ENCODE data around the gene LDLRAD4. TPM values are rescaled to one million over a fixed set of nuclear protein-coding genes. Genes with fewer than 3 reads are reported as not detected.

Gene LDLRAD4
- total RNA-seq, 2 experiments from 2014 or later: 37.3 to 38.5 TPM

- Mint-ChIP-seq H3K9me3 (no peaks in the 10 kb centered on the region), H3K4me3 (no peak overlapping the region), H3K27ac (no peak overlapping the region), H3K4me1 (ENCODE audit: low read depth) (peaks cover 39% of the 10 kb centered on the region), H3K36me3 (ENCODE audit: low read depth) (no peaks in the 10 kb centered on the region), H3K27me3 (no peaks in the 10 kb centered on the region)
- ChIA-PET CTCF (interaction anchor here (0.6 kb wide), 1 partner anchor 48 kb away, joined by 3 read pairs; no protein-coding TSS in a partner anchor), POLR2A (no interaction called here)
- DNase-seq (no peak), ATAC-seq (no peak)
- intact Hi-C loops (cut with micrococcal nuclease): loop anchor here (10.0 kb wide), 1 partner anchor 161 kb away; no protein-coding TSS in a partner anchor
- TF ChIP-seq CTCF (IDR thresholded peaks at IDR 0.05): no peak
Measured at GRCh38 chr18:13453714-13454113, 235.2 kb downstream of the LDLRAD4 start.

GRCh38 chr18:13454363-13455150 lies 236.0 kb downstream of the LDLRAD4 start:
- no peaks in the 10 kb centered on the region for H3K27me3 Mint-ChIP-seq
- ChIA-PET POLR2A (interaction anchor here (1.3 kb wide), 1 partner anchor 9 kb away, joined by 5 read pairs; no protein-coding TSS in a partner anchor), CTCF (no interaction called here)
- intact Hi-C loops (cut with micrococcal nuclease): loop anchor here (10.0 kb wide), 1 partner anchor 160 kb away; no protein-coding TSS in a partner anchor
- no peak overlapping the region for H3K4me3 Mint-ChIP-seq
- ATAC-seq (no peak), DNase-seq (no peak)
- H3K4me1 Mint-ChIP-seq (ENCODE audit: low read depth): peaks cover 39% of the 10 kb centered on the region
- H3K27ac Mint-ChIP-seq: no peak overlapping the region
- no peaks in the 10 kb centered on the region for H3K9me3 Mint-ChIP-seq
- H3K36me3 Mint-ChIP-seq (ENCODE audit: low read depth): no peaks in the 10 kb centered on the region
- TF ChIP-seq CTCF (IDR thresholded peaks at IDR 0.05): no peak

- ChIA-PET POLR2A (interaction anchor here (0.7 to 1.3 kb wide), 4 partner anchors 8 to 237 kb away, joined by 3 to 5 read pairs (median 4); partner anchors contain the start of gene LDLRAD4), CTCF (interaction anchor here (0.7 to 0.9 kb wide), 3 partner anchors 12 to 239 kb away, joined by 3 to 4 read pairs (median 3); no protein-coding TSS in a partner anchor)
- Mint-ChIP-seq H3K4me3 (no peak overlapping the region), H3K9me3 (no peaks in the 10 kb centered on the region), H3K4me1 (ENCODE audit: low read depth) (peaks cover 36% of the 10 kb centered on the region), H3K27ac (peak overlapping the region; percentile 73), H3K27me3 (no peaks in the 10 kb centered on the region), H3K36me3 (ENCODE audit: low read depth) (no peaks in the 10 kb centered on the region)
- no peak for TF ChIP-seq CTCF (IDR thresholded peaks at IDR 0.05)
- DNase-seq: peak; percentile 53
- intact Hi-C loops (cut with micrococcal nuclease): loop anchor here (10.0 kb wide), 1 partner anchor 159 kb away; no protein-coding TSS in a partner anchor
- ATAC-seq: peak; percentile 60
Measured at GRCh38 chr18:13455471-13455870, 236.9 kb downstream of the LDLRAD4 start.

- Mint-ChIP-seq H3K4me3 (peak overlapping the region; percentile 20), H3K27ac (peak overlapping the region; percentile 73), H3K9me3 (no peaks in the 10 kb centered on the region), H3K36me3 (ENCODE audit: low read depth) (no peaks in the 10 kb centered on the region), H3K27me3 (no peaks in the 10 kb centered on the region), H3K4me1 (ENCODE audit: low read depth) (peaks cover 32% of the 10 kb centered on the region)
- DNase-seq (peak; percentile 88), ATAC-seq (peak; percentile 89)
- CTCF ChIA-PET: interaction anchor here (0.7 to 1.6 kb wide), 4 partner anchors 13 to 239 kb away, joined by 3 to 6 read pairs (median 4); no protein-coding TSS in a partner anchor
- no peak for TF ChIP-seq CTCF (IDR thresholded peaks at IDR 0.05)
- intact Hi-C loops (cut with micrococcal nuclease): loop anchor here (10.0 kb wide), 1 partner anchor 159 kb away; no protein-coding TSS in a partner anchor
- POLR2A ChIA-PET: interaction anchor here (0.7 to 1.6 kb wide), 5 partner anchors 8 to 237 kb away, joined by 3 to 5 read pairs (median 5); partner anchors contain the start of gene LDLRAD4
Measured at GRCh38 chr18:13455960-13456481, 237.5 kb downstream of the LDLRAD4 start.
